ENCODE results near the gene UGCG. TPM values are rescaled to one million over a fixed set of nuclear protein-coding genes. Genes with fewer than 3 reads are reported as not detected.

Gene UGCG
- polyA plus RNA-seq, 2 of the 4 experiments (the other 2 are of a cell fraction), result 11.6 to 25.9 TPM

DNA sequence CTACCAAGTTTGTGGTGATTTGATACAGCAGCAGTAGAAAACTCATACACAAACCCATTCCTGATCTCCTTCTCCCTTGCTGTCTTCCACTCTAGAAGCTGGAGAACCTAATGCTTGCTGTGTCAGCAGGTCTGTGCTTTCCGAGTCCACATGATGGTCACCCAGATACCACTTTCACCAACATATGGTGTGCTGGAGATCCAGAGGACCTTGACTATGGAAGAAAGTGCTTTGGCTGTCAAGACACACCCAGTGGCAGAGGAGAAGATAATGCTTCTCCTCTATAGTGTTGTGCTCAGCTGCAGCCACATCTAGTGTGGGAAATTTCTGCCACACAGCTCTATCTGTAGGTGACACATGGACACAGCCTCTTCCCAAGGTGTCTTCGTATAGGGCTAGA is 67.4 kb downstream of the UGCG start:
- POLR2A ChIA-PET, result no interaction called here
- peak overlapping the region; percentile 77 to 89; a peak in 5 of 6 replicates for H3K27ac ChIP-seq
- no peak overlapping the region for H3K4me2 ChIP-seq
- 84% methylated on average over 2 of the region's 2 CpGs for WGBS (ENCODE audit: missing lambda C conversion rate)
- H3K4me3 ChIP-seq, result no peak overlapping the region
- TF ChIP-seq KDM1A (IDR thresholded peaks at IDR 0.05; ENCODE audit: low read depth) (no peak), MAFK (IDR thresholded peaks at IDR 0.05; ENCODE audit: partially characterized antibody) (peak; percentile 60)
- H3K4me1 ChIP-seq, result peaks cover 69% of the 10 kb centered on the region
- no peak for DNase-seq (ENCODE audit: low read depth in 1 of 2, low spot score in 1 of 2)
- FAIRE-seq, result no peak
- ATAC-seq, result no peak
- CTCF ChIA-PET, result interaction anchor here (1.0 to 1.9 kb wide), 8 partner anchors 13 to 121 kb away, joined by 3 to 7 read pairs (median 3); partner anchors contain the start of gene UGCG
- no peaks in the 10 kb centered on the region for H3K9me3 ChIP-seq

DNA sequence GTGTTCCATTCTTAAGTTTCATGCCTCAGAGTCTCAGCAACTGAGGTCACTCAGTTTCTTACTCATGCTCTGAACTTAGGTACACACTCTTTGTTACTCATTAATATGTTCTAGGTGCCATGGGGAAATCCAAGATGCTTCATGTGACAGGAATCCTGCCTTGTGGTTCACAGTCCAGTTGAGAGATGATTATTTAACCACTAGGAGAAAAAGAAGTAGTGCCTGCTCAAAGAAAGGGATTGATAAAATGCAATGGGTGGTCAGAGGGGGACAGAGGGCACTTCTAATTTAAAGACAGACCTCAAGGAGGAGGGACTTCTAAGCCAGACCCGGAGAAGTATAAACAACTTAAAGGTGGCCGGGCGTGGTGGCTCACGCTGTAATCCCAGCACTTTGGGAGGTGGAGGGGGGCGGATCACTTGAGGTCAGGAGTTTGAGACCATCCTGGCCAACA is 69.0 kb downstream of the UGCG start:
- WGBS (ENCODE audit: missing lambda C conversion rate), result 3% methylated on average over 5 of the region's 5 CpGs
- Histone ChIP-seq H3K9me3 (no peaks in the 10 kb centered on the region), H3K27ac (peak overlapping the region; percentile 77 to 89), H3K4me1 (peaks cover 53% of the 10 kb centered on the region), H3K4me3 (no peak overlapping the region), H3K4me2 (peak overlapping the region; percentile 67)
- TF ChIP-seq EP300 (IDR thresholded peaks at IDR 0.05), result peak; percentile 49 to 78; a peak in 3 of 5 replicates
- peak; percentile 53 to 81; a peak in 2 of 5 replicates for TF ChIP-seq JUN (IDR thresholded peaks at IDR 0.05)
- TF ChIP-seq, protein P1, sequence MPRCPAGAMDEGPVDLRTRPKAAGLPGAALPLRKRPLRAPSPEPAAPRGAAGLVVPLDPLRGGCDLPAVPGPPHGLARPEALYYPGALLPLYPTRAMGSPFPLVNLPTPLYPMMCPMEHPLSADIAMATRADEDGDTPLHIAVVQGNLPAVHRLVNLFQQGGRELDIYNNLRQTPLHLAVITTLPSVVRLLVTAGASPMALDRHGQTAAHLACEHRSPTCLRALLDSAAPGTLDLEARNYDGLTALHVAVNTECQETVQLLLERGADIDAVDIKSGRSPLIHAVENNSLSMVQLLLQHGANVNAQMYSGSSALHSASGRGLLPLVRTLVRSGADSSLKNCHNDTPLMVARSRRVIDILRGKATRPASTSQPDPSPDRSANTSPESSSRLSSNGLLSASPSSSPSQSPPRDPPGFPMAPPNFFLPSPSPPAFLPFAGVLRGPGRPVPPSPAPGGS (IDR thresholded peaks at IDR 0.05), result peak; percentile 63; the same call in 1 of the 3 replicates
- TF ChIP-seq RAD21 (conservative IDR thresholded peaks at IDR 0.05 in 1 of 2, IDR thresholded peaks at IDR 0.05 in 1 of 2), result peak; percentile 36 to 52; a peak in 2 of 5 replicates
- no peak for TF ChIP-seq FOSB (CRISPR knock-in tag; IDR thresholded peaks at IDR 0.05)
- peak; percentile 72 for TF ChIP-seq USF2 (IDR thresholded peaks at IDR 0.05)
- no peak for TF ChIP-seq PBX3 (IDR thresholded peaks at IDR 0.05)
- peak; percentile 22; the same call in 2 of the 3 replicates for TF ChIP-seq SMC3 (IDR thresholded peaks at IDR 0.05)
- no peak for TF ChIP-seq MAFK (IDR thresholded peaks at IDR 0.05; ENCODE audit: partially characterized antibody)
- TF ChIP-seq, protein P2, sequence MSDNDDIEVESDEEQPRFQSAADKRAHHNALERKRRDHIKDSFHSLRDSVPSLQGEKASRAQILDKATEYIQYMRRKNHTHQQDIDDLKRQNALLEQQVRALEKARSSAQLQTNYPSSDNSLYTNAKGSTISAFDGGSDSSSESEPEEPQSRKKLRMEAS (IDR thresholded peaks at IDR 0.05), result peak; percentile 82
- no peak for TF ChIP-seq NR3C1 (IDR thresholded peaks at IDR 0.05)
- TF ChIP-seq, protein P3, sequence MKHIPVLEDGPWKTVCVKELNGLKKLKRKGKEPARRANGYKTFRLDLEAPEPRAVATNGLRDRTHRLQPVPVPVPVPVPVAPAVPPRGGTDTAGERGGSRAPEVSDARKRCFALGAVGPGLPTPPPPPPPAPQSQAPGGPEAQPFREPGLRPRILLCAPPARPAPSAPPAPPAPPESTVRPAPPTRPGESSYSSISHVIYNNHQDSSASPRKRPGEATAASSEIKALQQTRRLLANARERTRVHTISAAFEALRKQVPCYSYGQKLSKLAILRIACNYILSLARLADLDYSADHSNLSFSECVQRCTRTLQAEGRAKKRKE (CRISPR knock-in tag; IDR thresholded peaks at IDR 0.05; ENCODE audit: low read depth), result peak; percentile 15; the same call in 1 of the 2 replicates
- TF ChIP-seq CEBPB (IDR thresholded peaks at IDR 0.05), result peak; percentile 28 to 86; a peak in 3 of 4 replicates
- peak; percentile 80 for TF ChIP-seq FOSL2 (IDR thresholded peaks at IDR 0.05)
- TF ChIP-seq FOSL2 (CRISPR knock-in tag; IDR thresholded peaks at IDR 0.05), result peak; percentile 96
- TF ChIP-seq JUNB (IDR thresholded peaks at IDR 0.05), result peak; percentile 89
- TF ChIP-seq GATA3 (IDR thresholded peaks at IDR 0.05; ENCODE audit: borderline replicate concordance), result peak; percentile 84; the same call in 1 of the 2 replicates
- FAIRE-seq (peak; percentile 91), ATAC-seq (peak; percentile 94 to 97), DNase-seq (ENCODE audit: low read depth in 1 of 2, low spot score in 1 of 2) (peak; percentile 96 to 97)
- ChIA-PET CTCF (interaction anchor here (0.5 to 3.2 kb wide), 10 partner anchors 9 to 109 kb away, joined by 3 to 16 read pairs (median 4); no protein-coding TSS in a partner anchor), POLR2A (no interaction called here)

GRCh38 chr9:111966124-111966723 is 69.6 kb downstream of the UGCG start:
- H3K4me1 ChIP-seq, result peaks cover 46% of the 10 kb centered on the region
- H3K4me2 ChIP-seq, result peak overlapping the region; percentile 67
- DNase-seq (ENCODE audit: low read depth in 1 of 2, low spot score in 1 of 2) (no peak), FAIRE-seq (no peak), ATAC-seq (peak in 1 of 2 experiments; percentile 5; a peak in 2 of 6 replicates)
- H3K4me3 ChIP-seq, result no peak overlapping the region
- H3K27ac ChIP-seq, result peak overlapping the region; percentile 77 to 89
- TF ChIP-seq POLR2AphosphoS2 (conservative IDR thresholded peaks at IDR 0.05; ENCODE audit: low read length), result no peak
- TF ChIP-seq REST (IDR thresholded peaks at IDR 0.05), result no peak
- TF ChIP-seq FOXS1 (CRISPR knock-in tag; IDR thresholded peaks at IDR 0.05), result no peak
- TF ChIP-seq ZNF302 (CRISPR knock-in tag; IDR thresholded peaks at IDR 0.05), result no peak
- WGBS (ENCODE audit: missing lambda C conversion rate), result 81% methylated on average over 15 of the region's 15 CpGs
- POLR2A ChIA-PET, result interaction anchor here (1.2 kb wide), 1 partner anchor 335 kb away, joined by 3 read pairs; the partner anchor contains the start of gene DNAJC25
- CTCF ChIA-PET, result interaction anchor here (0.6 to 3.2 kb wide), 8 partner anchors 9 to 109 kb away, joined by 3 to 16 read pairs (median 4); no protein-coding TSS in a partner anchor
- H3K9me3 ChIP-seq, result no peaks in the 10 kb centered on the region
